Measurements from ENCODE around the gene PGAM5.

PGAM5 gene

DNA sequence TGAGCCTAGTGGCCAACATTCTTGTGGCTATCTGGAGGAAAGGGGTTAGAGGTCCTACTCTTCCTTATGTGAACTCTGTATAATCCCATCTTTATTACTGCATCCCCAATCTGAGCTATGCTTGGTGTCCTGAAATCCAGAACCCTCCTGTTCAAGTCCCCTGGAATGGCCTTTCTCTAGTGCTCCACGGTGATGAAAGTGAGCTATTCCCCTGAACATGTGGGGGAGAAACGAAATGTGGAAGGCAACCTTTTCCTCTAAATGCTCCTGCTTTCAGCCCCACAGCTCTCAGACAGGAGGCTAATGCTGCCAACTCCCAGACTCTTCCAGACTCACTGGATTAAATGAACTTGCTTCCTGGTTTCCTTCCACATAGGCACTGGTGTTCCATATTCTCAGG, 2.5 kb upstream of the PGAM5 start:
- H3K4me1 Mint-ChIP-seq: peaks cover 18% of the 10 kb centered on the region
- DNase-seq (no peak), ATAC-seq (no peak)
- H3K27me3 Mint-ChIP-seq: no peaks in the 10 kb centered on the region
- H3K9me3 Mint-ChIP-seq: peaks cover 0 to 6% of the 10 kb centered on the region in 2 donors
- H3K4me3 Mint-ChIP-seq: no peak overlapping the region
- H3K27ac Mint-ChIP-seq: no peak overlapping the region

DNA sequence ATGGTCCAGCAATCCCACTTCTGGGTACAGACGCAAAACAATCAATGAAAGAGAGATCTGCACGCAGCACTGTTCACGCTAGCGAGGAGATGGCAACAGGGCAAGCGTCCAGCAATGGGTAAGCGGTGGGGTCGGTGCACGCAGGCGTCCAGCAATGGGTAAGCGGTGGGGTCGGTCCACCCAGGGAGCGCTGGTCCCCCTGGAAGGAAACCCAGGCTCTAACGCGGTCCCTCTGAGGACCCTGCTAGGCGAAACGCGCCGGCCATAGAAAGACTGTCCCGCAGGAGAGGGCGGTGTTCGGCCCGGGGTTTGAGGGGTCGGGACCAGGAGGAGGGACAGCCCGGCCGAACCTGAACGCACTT, 618 bp upstream of the PGAM5 start:
- DNase-seq (peak in 1 of 2 donors; percentile 25), ATAC-seq (peak; percentile 18)
- Mint-ChIP-seq H3K9me3 (peaks cover 0 to 6% of the 10 kb centered on the region in 2 donors), H3K27ac (peak overlapping the region; percentile 91 to 92), H3K4me3 (peak overlapping the region; percentile 94), H3K4me1 (peaks cover 24% of the 10 kb centered on the region), H3K27me3 (no peaks in the 10 kb centered on the region)

DNA sequence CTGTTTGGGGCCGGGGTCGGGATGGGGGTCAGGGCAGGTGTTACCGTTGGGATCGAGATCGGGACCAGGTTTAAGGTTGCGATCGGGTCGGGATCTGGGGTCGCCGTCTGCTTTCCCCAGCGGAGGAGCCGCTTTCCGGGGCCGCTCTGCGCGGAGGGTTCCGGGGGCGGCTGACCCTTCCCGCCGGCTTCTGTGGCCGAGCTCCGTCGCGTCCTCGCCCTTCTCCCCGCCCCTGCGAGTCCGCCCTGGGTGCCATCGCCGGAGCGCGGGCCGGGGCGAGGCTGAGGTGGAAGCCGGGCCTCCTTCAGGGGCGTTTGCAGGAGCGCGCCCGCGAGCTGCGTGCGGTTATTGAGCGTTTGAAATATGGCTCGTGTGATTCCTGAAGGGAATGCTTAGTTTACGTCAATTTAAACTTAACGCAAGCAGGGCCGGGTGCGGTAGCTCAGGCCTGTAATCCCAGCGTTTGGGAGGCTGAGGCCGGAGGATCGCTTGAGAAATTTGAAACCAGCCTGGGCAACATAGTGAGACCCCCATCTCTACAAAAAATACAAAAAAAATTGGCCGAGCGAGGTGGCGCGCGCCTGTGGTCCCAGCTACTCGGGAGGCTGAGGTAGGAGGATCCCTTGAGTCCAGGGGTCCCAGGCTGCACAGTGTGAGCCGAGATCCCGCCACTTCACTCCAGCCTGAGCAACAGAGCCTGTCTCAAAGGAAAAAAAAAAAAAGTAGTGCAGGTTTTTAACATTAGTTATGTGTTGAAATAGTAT, 620 bp downstream of the PGAM5 start:
- Mint-ChIP-seq H3K4me3 (peak overlapping the region; percentile 85 to 89), H3K9me3 (peaks cover 0 to 6% of the 10 kb centered on the region in 2 donors), H3K27ac (peak overlapping the region; percentile 86 to 93), H3K27me3 (no peaks in the 10 kb centered on the region), H3K4me1 (peaks cover 24% of the 10 kb centered on the region)
- ATAC-seq: peak; percentile 40
- peak in 1 of 2 donors; percentile 46 for DNase-seq

DNA sequence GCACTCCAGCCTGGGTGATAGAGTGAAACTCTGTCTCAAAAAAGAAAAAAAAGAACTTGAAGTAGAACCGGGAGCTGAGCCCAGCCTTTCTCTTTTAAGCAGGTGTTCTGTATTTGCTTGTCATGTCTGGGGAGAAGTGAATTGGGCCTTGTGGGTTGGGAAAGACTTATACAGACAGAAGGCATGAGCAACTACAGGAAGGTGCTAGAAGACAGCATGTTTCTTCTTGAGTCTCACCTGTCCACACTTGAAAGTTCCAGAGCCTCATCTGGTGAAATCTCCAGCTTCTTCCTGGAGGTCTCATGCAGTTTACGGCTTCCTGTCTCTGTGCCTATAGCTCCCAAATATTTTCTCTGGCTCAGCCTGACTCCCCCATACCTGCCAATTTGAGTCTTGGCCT, 2.5 kb downstream of the PGAM5 start:
- peaks cover 24% of the 10 kb centered on the region for H3K4me1 Mint-ChIP-seq
- no peak overlapping the region for H3K27ac Mint-ChIP-seq
- H3K27me3 Mint-ChIP-seq: no peaks in the 10 kb centered on the region
- no peaks in the 10 kb centered on the region for H3K9me3 Mint-ChIP-seq
- no peak for ATAC-seq
- peak overlapping the region in 1 of 2 donors; percentile 53 for H3K4me3 Mint-ChIP-seq
- no peak for DNase-seq

DNA sequence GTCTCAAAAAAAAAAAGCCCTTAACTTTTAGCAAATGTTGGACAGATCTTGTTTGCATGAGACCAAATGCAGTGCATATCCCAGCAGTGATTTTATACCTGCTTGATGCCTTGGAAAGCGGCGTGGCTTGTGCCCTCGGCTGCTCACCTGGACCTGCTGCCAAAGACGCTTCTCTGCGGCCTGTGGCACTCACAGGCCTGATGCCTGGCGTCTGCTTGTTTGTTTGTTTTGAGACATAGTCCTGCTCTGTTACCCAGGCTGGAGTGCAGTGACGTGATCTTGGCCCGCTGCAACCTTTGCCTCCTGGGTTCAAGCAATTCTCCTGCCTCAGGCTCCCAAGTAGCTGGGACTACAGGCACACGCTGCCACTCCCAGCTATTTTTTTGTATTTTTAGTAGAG, 5.2 kb downstream of the PGAM5 start:
- ATAC-seq (no peak), DNase-seq (no peak)
- H3K4me1 Mint-ChIP-seq: peaks cover 23% of the 10 kb centered on the region
- no peak overlapping the region for H3K27ac Mint-ChIP-seq
- no peaks in the 10 kb centered on the region for H3K27me3 Mint-ChIP-seq
- no peaks in the 10 kb centered on the region for H3K9me3 Mint-ChIP-seq
- no peak overlapping the region for H3K4me3 Mint-ChIP-seq

DNA sequence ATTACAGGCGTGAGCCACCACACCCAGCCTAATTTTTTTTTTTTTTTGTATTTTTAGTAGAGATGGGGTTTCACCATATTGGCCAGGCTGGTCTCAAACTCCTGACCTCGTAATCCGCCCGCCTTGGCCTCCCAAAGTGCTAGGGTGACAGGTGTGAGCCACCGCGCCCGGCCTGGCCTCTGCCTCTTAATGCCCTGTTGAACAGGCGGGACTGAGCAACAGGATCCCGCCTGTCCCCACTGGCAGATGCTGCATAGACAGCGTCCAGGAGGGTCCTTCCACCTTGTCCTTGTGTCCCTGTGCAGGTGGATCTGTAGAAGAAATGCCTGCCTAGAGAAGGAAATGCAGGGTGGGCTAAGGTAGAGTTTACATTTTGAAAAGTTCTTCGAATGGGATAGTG, 5.7 kb downstream of the PGAM5 start:
- ATAC-seq: no peak
- no peak overlapping the region for H3K4me3 Mint-ChIP-seq
- peaks cover 23% of the 10 kb centered on the region for H3K4me1 Mint-ChIP-seq
- no peak for DNase-seq
- no peak overlapping the region for H3K27ac Mint-ChIP-seq
- H3K27me3 Mint-ChIP-seq: no peaks in the 10 kb centered on the region
- H3K9me3 Mint-ChIP-seq: no peaks in the 10 kb centered on the region

DNA sequence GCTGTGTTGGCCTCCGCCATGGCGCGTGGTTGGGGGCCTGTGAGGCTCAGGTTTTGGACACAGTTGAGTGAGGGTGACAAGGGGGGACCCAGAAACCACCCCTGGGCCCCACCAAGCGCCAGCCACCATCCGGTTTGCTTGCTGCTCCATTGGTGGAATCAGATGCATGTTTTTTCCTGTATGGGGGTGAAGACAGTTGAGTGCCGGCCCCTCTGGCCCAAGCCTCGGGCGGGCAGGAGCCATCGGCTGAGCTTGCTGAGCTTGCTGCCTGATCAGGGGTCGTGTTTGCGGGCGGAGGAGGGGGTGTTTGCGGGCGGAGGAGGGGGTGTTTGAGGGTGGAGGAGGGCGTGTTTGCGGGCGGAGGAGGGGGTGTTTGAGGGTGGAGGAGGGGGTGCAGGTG, 6.4 kb downstream of the PGAM5 start:
- Mint-ChIP-seq H3K9me3 (no peaks in the 10 kb centered on the region), H3K4me1 (peaks cover 21% of the 10 kb centered on the region), H3K4me3 (no peak overlapping the region), H3K27ac (peak overlapping the region in 1 of 2 donors; percentile 34), H3K27me3 (no peaks in the 10 kb centered on the region)
- ATAC-seq (peak; percentile 9), DNase-seq (no peak)

DNA sequence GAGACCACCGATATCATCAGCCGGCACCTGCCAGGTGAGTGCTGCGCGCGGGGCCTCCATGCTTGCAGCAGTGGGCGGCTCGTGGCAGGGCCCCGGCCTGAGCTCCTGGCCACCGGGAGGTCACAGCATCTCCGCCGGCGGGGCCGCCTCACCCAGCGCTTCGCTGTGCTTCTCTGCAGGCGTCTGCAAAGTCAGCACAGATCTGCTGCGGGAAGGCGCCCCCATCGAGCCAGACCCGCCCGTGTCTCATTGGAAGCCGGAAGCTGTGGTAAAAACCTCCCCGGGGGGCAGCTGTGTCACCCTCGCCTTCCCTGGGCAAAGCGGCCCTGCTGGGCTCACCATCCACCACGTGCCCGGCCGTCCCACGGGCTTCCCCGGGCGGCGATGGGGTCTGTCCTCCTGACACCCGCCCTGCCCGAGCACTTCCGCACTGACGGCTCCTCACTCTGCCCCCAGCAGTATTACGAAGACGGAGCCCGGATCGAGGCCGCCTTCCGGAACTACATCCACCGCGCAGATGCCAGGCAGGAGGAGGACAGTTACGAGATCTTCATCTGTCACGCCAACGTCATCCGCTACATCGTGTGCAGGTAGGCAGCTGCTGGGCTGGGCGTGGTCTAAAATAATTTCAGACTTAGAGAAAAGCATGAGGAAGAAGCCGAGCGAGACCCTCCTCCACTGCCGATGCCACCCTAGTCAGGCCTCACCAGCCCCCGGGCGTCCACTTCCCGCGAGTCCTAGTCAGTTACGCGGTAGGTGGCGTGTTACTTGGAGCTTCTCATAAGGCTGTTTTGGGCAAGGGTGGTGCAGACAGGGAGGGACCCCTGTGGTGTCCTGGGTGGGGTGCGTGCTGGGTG, 7.1 kb downstream of the PGAM5 start:
- ATAC-seq (peak; percentile 57), DNase-seq (no peak)
- peaks cover 14% of the 10 kb centered on the region for H3K4me1 Mint-ChIP-seq
- no peak overlapping the region for H3K4me3 Mint-ChIP-seq
- no peaks in the 10 kb centered on the region for H3K27me3 Mint-ChIP-seq
- H3K9me3 Mint-ChIP-seq: no peaks in the 10 kb centered on the region
- peak overlapping the region in 1 of 2 donors; percentile 74 for H3K27ac Mint-ChIP-seq

DNA sequence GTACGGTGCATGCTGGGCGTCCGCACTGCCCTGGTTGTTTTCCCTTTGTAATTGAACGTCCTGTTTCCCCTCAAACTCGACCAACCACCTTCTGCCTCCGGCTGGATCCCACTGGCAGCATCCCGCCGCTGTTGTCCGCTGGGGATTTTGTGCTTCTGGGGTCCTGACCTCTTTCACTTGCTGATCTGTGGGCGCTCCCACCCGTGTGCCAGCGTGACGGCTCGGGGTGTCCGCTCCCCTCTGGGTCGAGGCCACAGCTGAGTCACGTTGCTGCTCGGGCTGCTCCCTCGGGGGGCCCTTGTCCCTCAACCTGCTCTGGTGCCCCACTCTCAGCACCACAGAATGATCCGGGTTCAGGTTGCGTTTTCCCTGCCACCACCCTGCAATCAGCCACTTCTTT, 8.0 kb downstream of the PGAM5 start:
- Mint-ChIP-seq H3K4me1 (peaks cover 5% of the 10 kb centered on the region), H3K9me3 (no peaks in the 10 kb centered on the region), H3K27ac (no peak overlapping the region), H3K27me3 (no peaks in the 10 kb centered on the region), H3K4me3 (no peak overlapping the region)
- no peak for DNase-seq
- no peak for ATAC-seq

DNA sequence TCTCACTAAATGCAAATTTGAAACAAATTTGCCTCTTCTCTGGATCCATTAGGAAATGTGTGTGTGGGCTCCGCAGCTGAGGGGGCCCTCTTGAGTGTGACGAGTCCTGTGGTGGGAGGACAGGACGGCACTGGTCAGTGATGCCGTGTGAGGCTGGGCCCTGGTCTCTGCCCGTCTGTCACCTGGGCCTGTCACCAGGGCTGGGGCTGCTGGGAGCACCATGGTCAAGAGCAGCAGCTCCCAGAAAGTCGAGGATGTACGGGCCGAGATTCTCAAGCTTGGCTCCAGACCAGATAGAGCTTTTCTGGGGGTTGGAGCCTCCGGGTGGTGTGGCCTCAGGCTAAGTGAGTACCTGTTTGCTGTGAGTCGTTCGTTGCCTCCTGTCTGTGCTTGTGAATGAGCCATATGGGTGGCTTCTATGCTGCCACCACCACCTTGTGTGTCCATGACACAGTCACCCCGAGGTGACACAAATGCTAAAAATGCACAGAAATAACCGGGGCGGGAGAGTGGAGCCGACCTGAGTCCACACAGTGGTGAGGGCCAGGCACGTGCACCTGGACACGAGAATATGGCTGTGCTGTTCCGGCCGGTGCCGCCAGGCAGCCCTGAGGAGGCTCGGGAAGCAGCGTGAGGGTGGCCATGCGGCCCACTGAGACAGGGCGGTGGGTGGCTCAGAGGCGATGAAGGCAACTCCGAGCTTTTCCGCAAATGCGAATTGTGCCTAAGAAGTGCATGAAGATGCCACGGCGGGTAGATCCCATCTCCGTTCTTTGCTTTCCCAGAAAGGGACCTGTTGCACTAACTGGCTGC, 8.7 kb downstream of the PGAM5 start:
- Mint-ChIP-seq H3K27ac (no peak overlapping the region), H3K4me1 (peaks cover 4% of the 10 kb centered on the region)

DNA sequence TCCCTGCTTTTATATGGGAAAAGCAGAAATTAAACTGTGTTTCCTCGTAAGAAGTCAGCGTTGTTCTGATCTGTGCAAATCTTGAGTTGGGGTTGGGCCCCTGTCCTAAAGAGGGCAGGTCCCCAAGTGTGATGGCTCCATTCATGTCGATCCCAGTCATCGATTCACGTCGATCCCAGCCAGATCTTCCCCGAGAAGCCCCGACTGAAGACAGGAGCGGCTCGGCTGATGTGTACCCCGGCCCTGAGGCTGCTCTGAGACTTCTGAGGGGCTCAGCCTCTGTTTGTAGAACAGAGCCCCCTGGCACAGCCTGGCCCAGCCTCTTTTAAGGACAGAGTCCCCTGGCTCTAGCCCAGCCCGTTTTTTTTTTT, 9.3 kb downstream of the PGAM5 start:
- Mint-ChIP-seq H3K4me3 (no peak overlapping the region), H3K4me1 (peaks cover 4% of the 10 kb centered on the region), H3K27ac (no peak overlapping the region)

More for the DNA sequence above, 8.7 kb downstream of the PGAM5 start:
- Mint-ChIP-seq H3K4me3 (no peak overlapping the region), H3K9me3 (no peaks in the 10 kb centered on the region), H3K27me3 (no peaks in the 10 kb centered on the region)
- DNase-seq: no peak
- no peak for ATAC-seq

DNA sequence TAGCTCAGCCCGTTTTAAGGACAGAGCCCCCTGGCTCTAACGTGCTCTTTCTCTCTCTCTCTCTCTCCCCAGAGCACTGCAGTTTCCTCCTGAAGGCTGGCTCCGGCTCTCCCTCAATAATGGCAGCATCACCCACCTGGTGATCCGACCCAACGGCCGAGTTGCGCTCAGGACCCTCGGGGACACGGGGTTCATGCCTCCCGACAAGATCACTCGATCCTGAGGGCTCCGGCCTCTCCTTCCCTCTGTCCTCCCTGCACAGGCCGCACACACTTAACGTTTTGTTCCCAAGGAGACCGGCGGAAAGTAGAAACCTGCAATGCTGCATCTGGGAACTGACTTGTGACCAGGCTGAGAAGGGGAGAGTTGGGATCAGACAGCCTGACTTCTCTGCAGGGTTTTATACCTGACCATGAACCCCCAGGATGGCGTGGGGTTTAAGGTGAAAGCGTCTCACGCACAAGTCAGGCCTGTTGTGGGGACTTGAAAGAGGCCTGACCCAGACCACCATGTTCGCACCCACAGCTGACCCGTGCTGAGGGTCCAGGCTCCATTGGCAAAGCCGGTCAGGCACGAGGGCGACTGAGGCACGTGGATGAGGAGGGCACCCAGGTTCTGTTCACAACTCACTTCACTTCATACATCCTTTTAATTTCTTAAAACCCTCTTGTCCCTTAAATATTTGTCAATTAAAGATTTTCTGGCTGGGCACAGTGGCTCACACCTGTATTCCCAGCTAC, 10.1 kb downstream of the PGAM5 start:
- Mint-ChIP-seq H3K9me3 (no peaks in the 10 kb centered on the region), H3K27ac (peak overlapping the region; percentile 22 to 56), H3K4me1 (peaks cover 4% of the 10 kb centered on the region), H3K27me3 (no peaks in the 10 kb centered on the region), H3K4me3 (no peak overlapping the region)
- no peak for DNase-seq
- no peak for ATAC-seq

More for the DNA sequence above, 9.3 kb downstream of the PGAM5 start:
- ATAC-seq (no peak), DNase-seq (no peak)
- Mint-ChIP-seq H3K9me3 (no peaks in the 10 kb centered on the region), H3K27me3 (no peaks in the 10 kb centered on the region)

DNA sequence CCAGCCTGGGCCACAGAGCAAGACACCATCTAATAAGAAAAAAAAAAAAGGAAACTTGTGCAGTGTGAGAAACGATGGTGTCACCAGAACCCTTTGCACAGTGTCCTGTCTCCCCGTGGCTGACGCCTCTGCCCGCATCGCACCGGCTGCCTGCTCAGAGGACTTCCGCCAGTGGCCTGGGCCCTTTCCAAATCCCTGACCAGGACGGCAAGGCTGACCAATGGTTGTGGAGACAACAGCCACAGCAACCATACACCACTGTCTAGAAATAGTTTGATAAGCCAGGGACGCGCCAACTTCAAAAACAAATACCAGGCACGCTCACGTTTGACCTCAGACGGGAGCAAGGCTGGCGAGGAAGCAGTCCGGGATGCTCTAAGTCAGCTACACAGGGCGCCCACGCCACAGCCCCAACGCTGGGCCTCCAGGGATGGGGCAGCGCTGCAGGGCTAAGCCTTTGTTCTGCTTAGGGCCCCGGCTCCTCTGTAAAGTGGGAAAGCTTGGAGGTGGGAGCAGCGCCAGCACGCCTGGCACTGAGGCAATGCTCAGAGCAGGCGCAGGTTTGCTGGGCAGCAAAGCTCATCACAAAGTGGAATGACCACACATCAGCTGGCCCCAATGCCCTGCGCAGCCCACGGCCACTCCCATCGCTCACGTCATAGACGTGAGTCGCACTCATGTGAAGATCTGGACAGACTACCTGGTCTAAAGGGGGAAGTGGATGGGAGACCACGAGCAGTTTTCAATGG, 12.5 kb downstream of the PGAM5 start:
- Mint-ChIP-seq H3K4me3 (no peak overlapping the region), H3K27me3 (no peaks in the 10 kb centered on the region), H3K27ac (peak overlapping the region; percentile 8 to 89), H3K4me1 (peaks cover 4% of the 10 kb centered on the region), H3K9me3 (no peaks in the 10 kb centered on the region)
- DNase-seq: no peak
- ATAC-seq: no peak

DNA sequence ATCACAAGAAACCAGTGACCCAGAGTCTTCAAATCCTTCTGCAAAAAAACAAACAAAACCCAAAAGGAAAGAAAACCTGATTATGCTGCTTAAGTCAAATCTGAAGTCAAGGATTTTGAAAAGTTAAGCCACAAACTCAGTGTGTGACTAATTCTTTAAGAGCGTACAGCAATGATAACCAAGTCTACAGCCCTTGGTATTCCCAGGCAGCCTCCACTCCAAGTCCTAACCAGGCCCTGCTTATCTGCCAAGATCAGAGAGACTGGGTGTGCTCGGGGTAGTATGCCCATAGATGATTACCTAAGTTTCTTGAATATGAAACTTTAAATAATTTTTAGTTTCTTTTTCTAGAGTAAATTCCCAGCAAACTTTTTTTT, 13.1 kb downstream of the PGAM5 start:
- Mint-ChIP-seq H3K27me3 (no peaks in the 10 kb centered on the region), H3K4me3 (no peak overlapping the region), H3K27ac (peak overlapping the region in 1 of 2 donors; percentile 68), H3K4me1 (peaks cover 4% of the 10 kb centered on the region), H3K9me3 (no peaks in the 10 kb centered on the region)
- DNase-seq (no peak), ATAC-seq (no peak)

All from stimulated activated naive CD8-positive, alpha-beta T cell treated with anti-CD3 and anti-CD28 coated beads, Interleukin-15, amount 100 ng/mL, for 72 hours (primary cell).